ENCODE results near the gene TFEC. TPM values are rescaled to one million over a fixed set of nuclear protein-coding genes. Genes with fewer than 3 reads are reported as not detected.

The TFEC gene
- total and polyA plus RNA-seq, 2 experiments from 2014 or later, result not detected

GRCh38 chr7:115889669-115889984 is 140.9 kb downstream of the TFEC start (continued):
- TF ChIP-seq CREB1 (CRISPR knock-in tag; IDR thresholded peaks at IDR 0.05; ENCODE audit: low read depth) (no peak), EZH2phosphoT487 (IDR thresholded peaks at IDR 0.05; ENCODE audit: unreplicated experiment) (no peak)

- H3K27ac Mint-ChIP-seq, result no peak overlapping the region
- no peak overlapping the region for H3K4me3 Mint-ChIP-seq
Observed at GRCh38 chr7:115888981-115889668, 141.4 kb downstream of the TFEC start.

More at GRCh38 chr7:115888981-115889668, 141.4 kb downstream of the TFEC start:
- no peaks in the 10 kb centered on the region; the same call in 2 of the 3 replicates for H3K4me1 Mint-ChIP-seq
- H3K4me1 ChIP-seq (ENCODE audit: insufficient read depth), result no peaks in the 10 kb centered on the region
- H3K4me3 ChIP-seq, result no peak overlapping the region
- no peaks in the 10 kb centered on the region for H3F3A ChIP-seq (replicated peaks; ENCODE audit: low read depth)
- no peaks in the 10 kb centered on the region for H3K36me3 ChIP-seq (ENCODE audit: insufficient read depth)
- no peak for DNase-seq (ENCODE audit: low spot score)
- H3K9me2 ChIP-seq (ENCODE audit: insufficient read depth), result 0 out of 2 replicates have a peak, but pooled peaks cover 3% of the 10 kb centered on the region
- H3K9me3 Mint-ChIP-seq, result peaks cover 18% of the 10 kb centered on the region; the same call in 1 of the 3 replicates
- no peak overlapping the region for H3K4me2 ChIP-seq
- H3K27ac ChIP-seq (ENCODE audit: low read depth), result no peak overlapping the region
- ATAC-seq, result no peak
- H3K79me2 ChIP-seq (replicated peaks; ENCODE audit: insufficient read depth), result no peaks in the 10 kb centered on the region
- H4K20me1 ChIP-seq (replicated peaks; ENCODE audit: insufficient read depth), result no peaks in the 10 kb centered on the region
- H3K27me3 Mint-ChIP-seq (ENCODE audit: insufficient read depth, low read depth, poor library complexity), result peaks cover 3% of the 10 kb centered on the region
- H2AFZ ChIP-seq, result peak overlapping the region; percentile 59; the same call in 1 of the 2 replicates
- H3K36me3 Mint-ChIP-seq (ENCODE audit: low read depth), result peaks cover 5% of the 10 kb centered on the region; the same call in 1 of the 3 replicates
- no peaks in the 10 kb centered on the region for H3K27me3 ChIP-seq (ENCODE audit: insufficient read depth)
- TF ChIP-seq POLR2AphosphoS5 (IDR thresholded peaks at IDR 0.05; ENCODE audit: low read depth), result no peak
- TF ChIP-seq ZNF462 (CRISPR knock-in tag; IDR thresholded peaks at IDR 0.05), result no peak
- TF ChIP-seq STAT1 (IDR thresholded peaks at IDR 0.05; ENCODE audit: unreplicated experiment), result no peak

All from GM23338 (cell line).